ENCODE results near the gene STN1.

The STN1 gene

DNA sequence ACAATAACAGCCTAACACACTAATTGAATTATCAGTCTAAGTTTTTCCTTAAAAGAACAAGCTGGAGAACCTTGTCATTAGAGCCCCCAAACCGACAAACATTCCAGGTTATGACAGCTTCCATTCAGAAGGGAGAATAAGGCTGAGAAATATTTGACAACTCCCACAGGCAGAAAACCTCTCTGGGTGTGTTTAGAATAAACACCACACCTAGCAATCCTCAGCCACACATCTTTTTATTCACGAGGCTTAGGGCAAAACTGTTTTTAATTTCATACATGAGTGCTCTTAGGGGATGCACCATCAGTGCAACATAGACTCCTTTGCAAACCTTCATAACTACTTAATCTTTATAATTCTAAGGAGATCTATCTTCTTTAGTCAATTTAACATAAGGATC lies 24.2 kb downstream of the STN1 start:
- Histone ChIP-seq H3K9ac (ENCODE audit: low read length) (peak overlapping the region; percentile 72), H3K4me1 (ENCODE audit: control insufficient read depth, insufficient read depth, low read length) (peaks cover 53% of the 10 kb centered on the region), H3K36me3 (ENCODE audit: control insufficient read depth, insufficient read depth, low read length, severe bottlenecking) (peaks cover 37% of the 10 kb centered on the region), H3K27me3 (replicated peaks; ENCODE audit: control insufficient read depth, insufficient read depth, low read length) (no peaks in the 10 kb centered on the region), H3K9me3 (ENCODE audit: control insufficient read depth, low read length) (no peaks in the 10 kb centered on the region), H3K4me3 (ENCODE audit: low read length) (peak overlapping the region; percentile 9)
- no peak for DNase-seq (ENCODE audit: low read depth)

DNA sequence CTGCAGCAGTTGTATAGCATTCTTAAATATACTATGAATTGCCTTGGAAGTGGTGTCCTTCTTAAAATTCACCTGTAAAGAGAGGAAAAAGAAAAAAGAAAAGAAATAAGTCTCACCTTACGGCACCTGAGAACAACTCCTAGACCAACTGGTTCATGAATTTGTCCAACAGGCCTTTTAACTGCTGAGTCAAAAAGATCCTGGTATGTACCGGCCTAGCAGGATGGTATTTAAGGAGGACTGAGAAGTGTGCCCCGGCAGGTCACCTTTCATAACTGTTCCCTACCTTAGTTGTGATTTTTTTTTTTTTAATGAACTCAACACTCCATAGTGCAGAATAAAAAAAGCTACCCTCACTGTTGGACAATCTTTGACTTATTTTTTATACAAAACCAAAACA lies 25.8 kb downstream of the STN1 start:
- Histone ChIP-seq H3K27me3 (replicated peaks; ENCODE audit: control insufficient read depth, insufficient read depth, low read length) (no peaks in the 10 kb centered on the region), H3K36me3 (ENCODE audit: control insufficient read depth, insufficient read depth, low read length, severe bottlenecking) (peaks cover 35% of the 10 kb centered on the region), H3K9ac (ENCODE audit: low read length) (no peak overlapping the region), H3K4me3 (ENCODE audit: low read length) (no peak overlapping the region), H3K4me1 (ENCODE audit: control insufficient read depth, insufficient read depth, low read length) (peaks cover 54% of the 10 kb centered on the region), H3K9me3 (ENCODE audit: control insufficient read depth, low read length) (no peaks in the 10 kb centered on the region)
- no peak for DNase-seq (ENCODE audit: low read depth)

DNA sequence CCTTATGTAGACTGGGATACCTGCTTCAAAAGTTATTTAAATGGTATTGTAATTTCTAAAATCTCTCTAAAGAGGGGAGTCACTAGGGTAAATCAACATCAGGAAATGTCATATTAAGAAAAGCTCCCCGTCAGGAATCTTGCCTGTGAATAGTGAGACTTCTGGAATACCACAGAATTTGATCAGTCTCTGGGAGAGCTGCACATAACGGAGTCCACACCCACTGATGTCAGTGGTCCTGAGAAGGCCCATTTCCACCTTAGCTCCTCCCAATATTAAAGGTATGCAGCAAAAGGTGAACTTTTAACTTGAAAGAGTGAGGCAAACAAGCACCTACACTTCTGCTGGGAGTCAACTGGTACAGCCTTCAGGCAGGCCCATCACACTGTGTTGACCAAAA lies 27.3 kb downstream of the STN1 start:
- no peaks in the 10 kb centered on the region for H3K9me3 ChIP-seq (ENCODE audit: control insufficient read depth, low read length)
- peaks cover 44% of the 10 kb centered on the region for H3K4me1 ChIP-seq (ENCODE audit: control insufficient read depth, insufficient read depth, low read length)
- no peak overlapping the region for H3K4me3 ChIP-seq (ENCODE audit: low read length)
- peaks cover 41% of the 10 kb centered on the region for H3K36me3 ChIP-seq (ENCODE audit: control insufficient read depth, insufficient read depth, low read length, severe bottlenecking)
- H3K9ac ChIP-seq (ENCODE audit: low read length), result no peak overlapping the region
- H3K27me3 ChIP-seq (replicated peaks; ENCODE audit: control insufficient read depth, insufficient read depth, low read length), result no peaks in the 10 kb centered on the region
- DNase-seq (ENCODE audit: low read depth), result no peak

- Histone ChIP-seq H3K27me3 (replicated peaks; ENCODE audit: control insufficient read depth, insufficient read depth, low read length) (no peaks in the 10 kb centered on the region), H3K9me3 (ENCODE audit: control insufficient read depth, low read length) (no peaks in the 10 kb centered on the region), H3K4me3 (ENCODE audit: low read length) (no peak overlapping the region), H3K9ac (ENCODE audit: low read length) (no peak overlapping the region), H3K4me1 (ENCODE audit: control insufficient read depth, insufficient read depth, low read length) (peaks cover 43% of the 10 kb centered on the region), H3K36me3 (ENCODE audit: control insufficient read depth, insufficient read depth, low read length, severe bottlenecking) (peaks cover 41% of the 10 kb centered on the region)
- no peak for DNase-seq (ENCODE audit: low read depth)
These were observed 27.8 kb downstream of the STN1 start for GRCh38 chr10:103890194-103890658.

DNA sequence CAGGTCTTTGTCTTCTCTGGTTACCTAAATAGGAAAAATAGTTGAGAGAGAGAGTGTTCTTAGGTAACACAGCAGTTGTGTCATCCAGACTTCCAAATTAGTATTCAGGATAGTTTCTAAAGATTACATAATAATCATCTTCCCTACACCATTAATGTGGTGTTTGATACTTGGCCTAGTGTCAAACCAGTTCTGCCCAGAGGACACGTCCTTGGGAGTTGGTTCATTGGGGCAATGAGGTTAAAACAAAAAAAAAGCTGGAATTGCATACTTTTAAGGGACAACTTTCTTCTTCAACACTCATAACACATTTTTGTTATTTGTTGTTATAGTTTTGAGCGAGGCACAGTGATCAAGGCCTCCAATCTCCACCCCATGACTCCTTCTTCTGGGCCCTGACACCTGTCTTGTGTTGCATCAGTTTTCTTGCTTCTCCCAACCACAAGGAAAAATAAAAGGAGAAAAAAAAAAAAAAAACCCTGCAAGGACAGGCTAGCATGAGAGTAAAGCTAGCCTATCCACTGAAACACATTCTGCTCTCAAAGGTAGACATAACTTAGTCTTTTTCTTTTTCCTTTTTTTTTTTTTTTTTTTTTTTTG lies 28.8 kb downstream of the STN1 start:
- H3K27me3 ChIP-seq (replicated peaks; ENCODE audit: control insufficient read depth, insufficient read depth, low read length), result no peaks in the 10 kb centered on the region
- H3K4me3 ChIP-seq (ENCODE audit: low read length), result no peak overlapping the region
- no peak overlapping the region for H3K9ac ChIP-seq (ENCODE audit: low read length)
- DNase-seq (ENCODE audit: low read depth), result no peak
- peaks cover 36% of the 10 kb centered on the region for H3K4me1 ChIP-seq (ENCODE audit: control insufficient read depth, insufficient read depth, low read length)
- no peaks in the 10 kb centered on the region for H3K9me3 ChIP-seq (ENCODE audit: control insufficient read depth, low read length)
- H3K36me3 ChIP-seq (ENCODE audit: control insufficient read depth, insufficient read depth, low read length, severe bottlenecking), result peaks cover 41% of the 10 kb centered on the region

DNA sequence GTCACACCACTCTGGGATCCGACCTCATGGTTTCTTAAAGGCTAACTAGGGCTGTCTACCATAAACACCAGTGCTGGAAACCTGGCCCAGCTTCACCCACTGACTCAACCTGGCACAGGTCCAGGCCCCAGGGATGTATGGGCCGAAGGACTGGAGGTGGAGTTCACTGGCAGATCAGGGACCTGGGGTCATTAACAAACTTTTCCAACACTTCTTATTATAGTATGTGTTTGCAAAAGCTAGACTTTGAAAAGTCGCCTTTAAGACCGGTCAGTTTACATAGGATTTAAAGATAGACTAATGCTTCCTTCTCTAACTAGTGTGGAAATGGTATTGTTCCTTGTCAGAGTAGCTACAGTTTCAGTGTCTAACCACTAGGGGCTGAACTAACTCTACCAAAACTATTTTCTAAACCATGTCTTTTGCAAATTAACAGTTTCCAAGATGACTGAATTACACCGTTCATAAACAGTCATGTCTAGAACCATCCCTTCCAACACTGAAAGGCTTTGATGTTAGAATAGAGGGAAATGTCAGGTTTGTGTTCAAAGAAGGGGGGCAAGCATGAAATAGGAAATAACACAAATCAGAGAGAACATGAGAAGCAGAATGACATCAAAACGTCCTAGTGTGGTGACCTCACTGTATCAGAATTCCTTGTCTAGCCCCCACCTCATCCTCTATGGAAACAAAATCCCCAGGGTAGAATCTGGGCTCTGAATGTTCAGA lies 29.7 kb downstream of the STN1 start:
- no peak overlapping the region for H3K9ac ChIP-seq (ENCODE audit: low read length)
- DNase-seq (ENCODE audit: low read depth), result peak; percentile 84
- H3K36me3 ChIP-seq (ENCODE audit: control insufficient read depth, insufficient read depth, low read length, severe bottlenecking), result peaks cover 43% of the 10 kb centered on the region
- peaks cover 28% of the 10 kb centered on the region for H3K4me1 ChIP-seq (ENCODE audit: control insufficient read depth, insufficient read depth, low read length)
- no peaks in the 10 kb centered on the region for H3K27me3 ChIP-seq (replicated peaks; ENCODE audit: control insufficient read depth, insufficient read depth, low read length)
- H3K9me3 ChIP-seq (ENCODE audit: control insufficient read depth, low read length), result no peaks in the 10 kb centered on the region
- H3K4me3 ChIP-seq (ENCODE audit: low read length), result no peak overlapping the region

DNA sequence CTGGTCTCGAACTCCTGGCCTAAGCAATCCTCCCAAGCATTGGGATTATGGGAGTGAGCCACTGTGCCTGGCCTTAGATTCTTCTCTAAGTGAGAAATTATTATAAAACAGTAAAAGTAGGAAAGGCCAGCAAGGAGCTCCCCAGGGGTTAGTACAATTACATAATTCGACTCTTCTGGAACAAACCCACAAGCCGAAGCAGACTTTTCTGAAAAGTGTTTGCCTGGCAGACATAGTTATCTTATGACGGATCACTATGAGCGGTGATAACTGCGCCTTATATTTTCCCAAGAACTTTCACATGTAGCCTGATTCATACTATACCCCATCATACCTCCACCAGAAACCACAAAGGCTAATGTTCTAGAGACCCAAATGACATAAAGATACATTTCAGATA lies 32.4 kb downstream of the STN1 start:
- Histone ChIP-seq H3K9me3 (ENCODE audit: control insufficient read depth, low read length) (no peaks in the 10 kb centered on the region), H3K36me3 (ENCODE audit: control insufficient read depth, insufficient read depth, low read length, severe bottlenecking) (peaks cover 47% of the 10 kb centered on the region), H3K4me3 (ENCODE audit: low read length) (no peak overlapping the region), H3K27me3 (replicated peaks; ENCODE audit: control insufficient read depth, insufficient read depth, low read length) (no peaks in the 10 kb centered on the region), H3K4me1 (ENCODE audit: control insufficient read depth, insufficient read depth, low read length) (peaks cover 28% of the 10 kb centered on the region), H3K9ac (ENCODE audit: low read length) (no peak overlapping the region)
- no peak for DNase-seq (ENCODE audit: low read depth)

- peak; percentile 81 for DNase-seq (ENCODE audit: low read depth)
- H3K9me3 ChIP-seq (ENCODE audit: control insufficient read depth, low read length), result no peaks in the 10 kb centered on the region
- no peak overlapping the region for H3K4me3 ChIP-seq (ENCODE audit: low read length)
- H3K9ac ChIP-seq (ENCODE audit: low read length), result no peak overlapping the region
- no peaks in the 10 kb centered on the region for H3K27me3 ChIP-seq (replicated peaks; ENCODE audit: control insufficient read depth, insufficient read depth, low read length)
- peaks cover 28% of the 10 kb centered on the region for H3K4me1 ChIP-seq (ENCODE audit: control insufficient read depth, insufficient read depth, low read length)
- H3K36me3 ChIP-seq (ENCODE audit: control insufficient read depth, insufficient read depth, low read length, severe bottlenecking), result peaks cover 49% of the 10 kb centered on the region
These were observed 33.3 kb downstream of the STN1 start for GRCh38 chr10:103884681-103885139.

DNA sequence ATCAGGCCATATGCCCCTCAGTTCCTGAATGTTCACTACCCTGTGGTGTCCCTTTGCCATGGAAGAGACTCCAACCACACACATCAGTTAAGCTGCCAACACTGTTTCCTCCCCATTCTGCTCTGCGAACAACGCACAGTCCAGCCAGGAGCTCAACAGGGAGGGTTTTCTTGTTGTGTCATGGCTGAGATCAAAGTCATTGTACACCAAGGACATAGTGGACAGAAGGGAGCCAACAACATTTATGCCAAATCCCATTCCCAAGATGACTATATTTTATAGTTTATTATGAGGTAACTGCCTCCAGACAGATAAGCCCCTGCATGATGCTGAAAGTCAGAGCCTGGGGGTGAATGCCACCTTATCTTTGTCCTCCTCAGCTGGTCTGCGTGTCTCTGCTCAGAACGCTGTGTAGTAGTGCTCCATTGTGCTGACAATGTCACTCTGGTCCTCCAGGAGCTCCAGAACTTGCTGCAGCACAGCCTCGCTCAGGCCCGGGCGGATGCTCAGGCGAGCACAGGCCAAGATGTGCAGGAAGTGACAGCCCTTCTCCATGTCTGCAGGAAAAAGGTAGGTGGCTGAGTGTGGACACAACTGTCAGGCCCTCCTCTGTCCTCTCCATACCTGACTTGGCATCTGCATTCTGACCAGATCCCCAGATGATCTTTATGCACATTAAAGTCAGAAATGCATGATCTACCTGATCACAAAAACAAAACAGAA lies 35.5 kb downstream of the STN1 start:
- Histone ChIP-seq H3K9me3 (ENCODE audit: control insufficient read depth, low read length) (no peaks in the 10 kb centered on the region), H3K4me1 (ENCODE audit: control insufficient read depth, insufficient read depth, low read length) (peaks cover 12% of the 10 kb centered on the region)
- DNase-seq (ENCODE audit: low read depth), result no peak

GRCh38 chr10:103881416-103882284 lies 36.3 kb downstream of the STN1 start:
- Histone ChIP-seq H3K9me3 (ENCODE audit: control insufficient read depth, low read length) (no peaks in the 10 kb centered on the region), H3K36me3 (ENCODE audit: control insufficient read depth, insufficient read depth, low read length, severe bottlenecking) (peaks cover 52% of the 10 kb centered on the region), H3K27me3 (replicated peaks; ENCODE audit: control insufficient read depth, insufficient read depth, low read length) (no peaks in the 10 kb centered on the region), H3K9ac (ENCODE audit: low read length) (no peak overlapping the region), H3K4me1 (ENCODE audit: control insufficient read depth, insufficient read depth, low read length) (peaks cover 12% of the 10 kb centered on the region), H3K4me3 (ENCODE audit: low read length) (no peak overlapping the region)
- no peak for DNase-seq (ENCODE audit: low read depth)

More for the DNA sequence above, 35.5 kb downstream of the STN1 start:
- no peak overlapping the region for H3K9ac ChIP-seq (ENCODE audit: low read length)
- H3K36me3 ChIP-seq (ENCODE audit: control insufficient read depth, insufficient read depth, low read length, severe bottlenecking), result peaks cover 60% of the 10 kb centered on the region
- no peak overlapping the region for H3K4me3 ChIP-seq (ENCODE audit: low read length)
- no peaks in the 10 kb centered on the region for H3K27me3 ChIP-seq (replicated peaks; ENCODE audit: control insufficient read depth, insufficient read depth, low read length)

All from adipocyte (in vitro differentiated cells).